SK-N-SH (cell line): ENCODE measurements around the gene GART. TPM values are rescaled to one million over a fixed set of nuclear protein-coding genes. Genes with fewer than 3 reads are reported as not detected.

ENCODE experiments used
- CTCF ChIA-PET: fragments of 300-600, 350-600 bp; formaldehyde crosslinking; extraction: SDS; loops from one replicate; lab custom pipeline; 2021; lab: Yijun Ruan, JAX
- POLR2A ChIA-PET: fragments of 350-600 bp; sonication (Branson Sonifier 250); formaldehyde crosslinking; extraction: SDS; loops from one replicate; lab custom pipeline; 2020; ENCODE audit warnings: antibody characterized with exemption, inconsistent platforms; lab: Yijun Ruan, JAX
- DNase-seq: peaks from one replicate; pipeline ENCODE4 v3.0.0; 2012
- H2AFZ ChIP-seq: fragments of 200-600 bp; sonication (generic); 2 replicates; pipeline ENCODE4 v1.8.1; 2016; ENCODE audit warnings: antibody characterized with exemption, mild to moderate bottlenecking, low read depth
- H3F3A ChIP-seq: fragments of 200-600 bp; sonication (generic); replicated peaks from 2 replicates; pipeline ENCODE3; 2016; ENCODE audit warnings: antibody characterized with exemption, mild to moderate bottlenecking; ENCODE audit not compliant: insufficient read depth
- H3K27ac ChIP-seq, 2 experiments: fragments of 200-500 bp in 1 of 2; fragments of 200-600 bp in 1 of 2; sonication (Bioruptor generic) in 1 of 2; sonication (generic), shearing (Covaris generic) in 1 of 2; 2 replicates each; pipeline versions ENCODE4 v1.5.1 to v1.6.1; 2014 to 2016; ENCODE audit warnings: low read depth in 2 of 2, inconsistent platforms in 1 of 2, low read length in 1 of 2, mild to moderate bottlenecking in 1 of 2, mixed read lengths in 1 of 2
- H3K27me3 ChIP-seq: fragments of 200-600 bp; sonication (generic), shearing (Covaris generic); 2 replicates; pipeline ENCODE4 v1.6.1; 2016; ENCODE audit warnings: mixed run types; ENCODE audit not compliant: insufficient read depth
- H3K36me3 ChIP-seq, 2 experiments: fragments of 200-500 bp in 1 of 2; fragments of 200-600 bp in 1 of 2; sonication (Bioruptor generic) in 1 of 2; sonication (generic) in 1 of 2; replicated peaks in 1 of 2; 2 replicates each; pipeline versions ENCODE3 to v1.5.1; 2014 to 2016; ENCODE audit warnings: low read length in 1 of 2, mild to moderate bottlenecking in 1 of 2; ENCODE audit not compliant: insufficient read depth in 2 of 2, control insufficient read depth in 1 of 2
- H3K4me1 ChIP-seq, 2 experiments: fragments of 200-500 bp in 1 of 2; fragments of 200-600 bp in 1 of 2; sonication (Bioruptor generic) in 1 of 2; sonication (generic), shearing (Covaris generic) in 1 of 2; 2 replicates each; pipeline versions ENCODE4 v1.5.1 to v1.6.1; 2014 to 2016; ENCODE audit warnings: low read depth in 1 of 2, low read length in 1 of 2, mixed run types in 1 of 2; ENCODE audit not compliant: insufficient read depth in 2 of 2, control insufficient read depth in 1 of 2
- H3K4me2 ChIP-seq: fragments of 200-600 bp; sonication (generic), shearing (Covaris generic); 2 replicates; pipeline ENCODE4 v1.6.1; 2017; ENCODE audit warnings: mixed run types
- H3K4me3 ChIP-seq, 2 experiments: fragments of 200-500 bp in 1 of 2; fragments of 200-600 bp in 1 of 2; sonication (Bioruptor generic) in 1 of 2; sonication (generic), shearing (Covaris generic) in 1 of 2; 2 replicates each; pipeline versions ENCODE4 v1.5.1 to v1.8.1; 2014 to 2016; ENCODE audit warnings: low read depth in 2 of 2, inconsistent platforms in 1 of 2, low read length in 1 of 2, mild to moderate bottlenecking in 1 of 2, mixed read lengths in 1 of 2, moderate library complexity in 1 of 2
- H3K79me2 ChIP-seq: fragments of 200-600 bp; sonication (generic); 2 replicates; pipeline ENCODE4 v1.8.1; 2017; ENCODE audit warnings: mild to moderate bottlenecking; ENCODE audit not compliant: insufficient read depth
- H3K9ac ChIP-seq: fragments of 200-600 bp; sonication (generic); 2 replicates; pipeline ENCODE4 v1.6.1; 2017; ENCODE audit warnings: mixed run types
- H3K9me2 ChIP-seq: fragments of 200-600 bp; sonication (generic); 2 replicates; pipeline ENCODE4 v1.6.1; 2017; ENCODE audit warnings: mixed run types
- H3K9me3 ChIP-seq: fragments of 200-600 bp; sonication (generic); 2 replicates; pipeline ENCODE4 v1.6.1; 2017; ENCODE audit warnings: mixed run types, mild to moderate bottlenecking, moderate library complexity
- H4K20me1 ChIP-seq: fragments of 200-600 bp; sonication (generic); 2 replicates; pipeline ENCODE4 v1.6.1; 2017; ENCODE audit warnings: mild to moderate bottlenecking, mixed run types; ENCODE audit not compliant: insufficient read depth
- CTCF ChIP-seq: fragments of 200-600 bp; sonication (generic); IDR thresholded peaks from 2 replicates; pipeline ENCODE4 v1.6.1; 2017; ENCODE audit warnings: antibody characterized with exemption, mild to moderate bottlenecking, moderate library complexity
- EZH2phosphoT487 ChIP-seq: fragments of 200-600 bp; sonication (generic); IDR thresholded peaks from 2 replicates; pipeline ENCODE4 v1.6.1; 2017; ENCODE audit warnings: low read depth, mixed run types, mild to moderate bottlenecking, antibody characterized with exemption, moderate library complexity, borderline replicate concordance
- FOXJ3 ChIP-seq: sonication (generic); formaldehyde crosslinking; IDR thresholded peaks from 2 replicates; pipeline ENCODE4 v1.5.1; 2020; ENCODE audit warnings: mild to moderate bottlenecking, missing genetic modification reagents
- FOXM1 ChIP-seq: IDR thresholded peaks from 2 replicates; pipeline ENCODE4 v1.4.0; 2012; ENCODE audit warnings: low read depth, mild to moderate bottlenecking
- GABPA ChIP-seq: IDR thresholded peaks from 2 replicates; pipeline ENCODE4 v1.4.0; 2012; ENCODE audit warnings: low read depth, mild to moderate bottlenecking
- GATA2 ChIP-seq: sonication (generic); formaldehyde crosslinking; IDR thresholded peaks from 2 replicates; pipeline ENCODE4 v1.5.0; 2020; ENCODE audit warnings: mild to moderate bottlenecking, missing genetic modification reagents
- IRF3 ChIP-seq: fragments of 150-350 bp; IDR thresholded peaks from 2 replicates; pipeline ENCODE4 v1.6.1; 2016; ENCODE audit warnings: mild to moderate bottlenecking, low read depth, low read length
- JUND ChIP-seq: IDR thresholded peaks from 2 replicates; pipeline ENCODE4 v1.4.0; 2012
- MAX ChIP-seq: IDR thresholded peaks from 2 replicates; pipeline ENCODE4 v1.4.0; 2012; ENCODE audit warnings: low read depth
- MXI1 ChIP-seq: IDR thresholded peaks from 2 replicates; pipeline ENCODE4 v1.6.1; 2012; ENCODE audit warnings: mild to moderate bottlenecking, low read depth, low read length, improper control_type of control experiment
- NFIC ChIP-seq: IDR thresholded peaks from 2 replicates; pipeline ENCODE4 v1.4.0; 2012; ENCODE audit warnings: borderline replicate concordance
- NRF1 ChIP-seq: IDR thresholded peaks from 2 replicates; pipeline ENCODE4 v1.6.1; 2012; ENCODE audit warnings: low read depth, mild to moderate bottlenecking, low read length
- POLR2AphosphoS5 ChIP-seq: IDR thresholded peaks from 2 replicates; pipeline ENCODE4 v1.6.1; 2012; ENCODE audit warnings: low read depth, low read length
- REST ChIP-seq: IDR thresholded peaks from 2 replicates; pipeline ENCODE4 v1.6.1; 2012; ENCODE audit warnings: mild to moderate bottlenecking, low read depth, low read length, moderate library complexity
- RXRA ChIP-seq: IDR thresholded peaks from 2 replicates; pipeline ENCODE4 v1.4.0; 2012; ENCODE audit warnings: low read depth, mild to moderate bottlenecking, borderline replicate concordance
- SMC3 ChIP-seq: IDR thresholded peaks from 2 replicates; pipeline ENCODE4 v1.6.1; 2012; ENCODE audit warnings: low read depth, low read length, improper control_type of control experiment
- TEAD4 ChIP-seq: IDR thresholded peaks from 2 replicates; pipeline ENCODE4 v1.4.0; 2012; ENCODE audit warnings: mild to moderate bottlenecking, borderline replicate concordance; ENCODE audit not compliant: insufficient read depth
- ZBTB33 ChIP-seq: IDR thresholded peaks from 2 replicates; pipeline ENCODE4 v1.4.0; 2012; ENCODE audit warnings: low read depth, borderline replicate concordance
- WGBS: methylation state at CpG from one replicate; pipeline ENCODE4 v1.1.6; 2017; ENCODE audit warnings: low lambda C conversion rate; 5-methylcytosine and 5-hydroxymethylcytosine counted together
- polyA plus RNA-seq, 3 experiments: library from polyadenylated mRNA; depleted of rRNA; stranded (reverse); fragments of >200 nt; gene quantifications; 2 replicates each; pipeline ENCODE4 v1.2.3, GENCODE V29; 2012

Gene GART
- polyA plus RNA-seq, 1 of the 3 experiments (the other 2 are of a cell fraction), result 17.3 TPM

GRCh38 chr21:33478935-33479678, 62.8 kb downstream of the GART start:
- ChIA-PET POLR2A (interaction anchor here (1.1 to 4.0 kb wide), 5 partner anchors 11 to 171 kb away, joined by 3 to 56 read pairs (median 4); partner anchors contain the start of genes DNAJC28 and DONSON), CTCF (interaction anchor here (0.6 to 2.1 kb wide), 6 partner anchors 12 to 127 kb away, joined by 3 to 15 read pairs (median 7); partner anchors contain the start of gene DNAJC28)
- no peaks in the 10 kb centered on the region for H3K9me3 ChIP-seq
- H3K4me2 ChIP-seq, result peak overlapping the region; percentile 84
- WGBS, result under 1% methylated on average over 39 of the region's 68 CpGs
- peaks cover 16% of the 10 kb centered on the region for H3F3A ChIP-seq
- peak overlapping the region; percentile 88 for H2AFZ ChIP-seq
- H3K9ac ChIP-seq, result peak overlapping the region; percentile 89
- H3K4me1 ChIP-seq, result peaks cover 0 to 4% of the 10 kb centered on the region in 2 experiments; a peak in 1 of 4 replicates
- TF ChIP-seq POLR2AphosphoS5 (no peak), NRF1 (no peak), REST (no peak), RXRA (no peak), ZBTB33 (no peak), TEAD4 (no peak), IRF3 (no peak), EZH2phosphoT487 (no peak), NFIC (no peak), MAX (0 out of 2 replicates have a peak, but pooled peaks have one; percentile 4), JUND (no peak), CTCF (peak; percentile 32), GATA2 (CRISPR knock-in tag) (no peak), SMC3 (no peak), FOXJ3 (CRISPR knock-in tag) (no peak), FOXM1 (no peak), GABPA (no peak), MXI1 (peak; percentile 10; the same call in 1 of the 2 replicates)
- peaks cover 44% of the 10 kb centered on the region for H3K79me2 ChIP-seq
- peak overlapping the region; percentile 73 to 90 for H3K27ac ChIP-seq
- no peaks in the 10 kb centered on the region for H3K9me2 ChIP-seq
- H3K27me3 ChIP-seq, result no peaks in the 10 kb centered on the region
- H3K4me3 ChIP-seq, result peak overlapping the region; percentile 67 to 80
- no peaks in the 10 kb centered on the region; the same call in 1 of the 2 replicates for H4K20me1 ChIP-seq
- DNase-seq, result peak; percentile 69
- no peaks in the 10 kb centered on the region for H3K36me3 ChIP-seq
